ENCODE measurements around the gene RAF1.
"Not testable (repeated sequence)": the region's sequence is repeated elsewhere in the genome, so short reads cannot be mapped to it uniquely, and the experiment has no call there.

The RAF1 gene

DNA sequence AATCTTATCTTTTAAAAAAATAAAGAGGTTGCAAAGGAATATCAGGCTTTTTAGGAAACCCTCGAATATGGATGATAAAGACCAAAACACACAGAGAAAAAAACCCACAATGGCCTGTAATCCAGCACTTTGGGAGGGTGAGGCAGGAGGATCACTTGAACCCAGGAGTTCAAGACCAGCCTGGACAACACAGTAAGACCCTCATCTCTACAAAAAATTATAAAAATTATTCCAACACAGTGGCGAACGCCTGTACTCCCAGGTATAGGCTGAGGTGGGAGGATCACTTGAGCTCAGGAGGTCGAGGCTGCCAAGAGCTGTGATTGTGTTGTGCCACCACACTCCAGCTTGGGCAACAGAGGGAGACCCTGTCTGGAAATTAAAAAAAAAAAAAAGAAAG lies 30.8 kb downstream of the RAF1 start:
- DNase-seq, result no peak

DNA sequence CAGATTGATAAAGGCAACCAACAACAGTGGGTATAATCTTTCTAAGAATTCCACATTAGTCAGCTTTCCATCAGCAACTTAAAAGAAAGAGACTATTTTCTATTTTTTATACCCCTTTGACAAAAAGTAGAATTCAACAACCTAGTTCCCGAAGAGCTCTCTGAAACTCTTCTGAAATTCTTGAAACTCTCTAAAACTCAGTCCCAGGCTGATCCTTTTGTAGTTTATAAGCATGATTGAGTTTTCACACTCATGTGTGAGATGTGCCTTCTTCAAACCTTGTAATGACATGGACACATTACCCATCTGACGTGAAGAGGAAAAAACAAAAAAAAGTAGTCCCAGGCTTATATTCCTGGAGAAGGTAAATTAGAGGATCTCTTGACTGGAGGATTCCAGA lies 31.4 kb downstream of the RAF1 start:
- DNase-seq, result no peak

DNA sequence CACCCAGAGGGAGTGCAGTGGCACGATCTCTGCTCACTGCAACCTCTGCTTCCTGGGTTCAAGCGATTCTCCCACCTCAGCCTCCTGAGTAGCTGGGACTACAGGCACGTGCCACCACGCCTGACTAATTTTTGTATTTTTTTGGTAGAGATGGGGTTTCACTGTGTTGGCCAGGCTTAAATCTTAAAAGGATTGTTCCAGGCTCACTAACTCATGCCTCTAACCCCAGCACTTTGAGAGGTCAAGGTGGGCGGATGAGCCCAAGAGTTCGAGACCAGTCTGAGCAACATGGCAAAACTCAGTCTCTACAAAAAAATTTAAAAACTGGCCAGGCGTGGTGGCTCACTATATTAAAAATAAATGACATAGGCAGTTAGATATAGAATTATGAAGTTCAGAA lies 33.1 kb downstream of the RAF1 start:
- DNase-seq, result not testable (repeated sequence)

DNA sequence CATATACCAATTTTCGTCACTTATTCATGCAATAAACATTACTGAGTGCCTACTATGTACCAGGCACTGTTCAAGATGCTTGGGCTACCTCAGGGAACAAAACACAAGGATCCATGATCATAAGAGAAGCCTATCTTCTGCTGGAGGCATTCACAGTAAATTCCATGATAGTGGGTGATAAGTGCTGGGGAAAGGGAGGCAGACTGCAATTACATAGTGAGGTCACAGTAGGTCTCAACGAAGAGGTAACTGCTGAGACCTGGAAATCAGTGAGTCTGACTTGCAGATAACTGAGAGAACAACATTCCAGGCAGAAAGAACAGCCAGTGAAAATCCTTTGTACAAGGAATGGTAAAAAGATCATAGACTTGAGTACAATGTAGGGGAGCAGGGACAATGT lies 33.6 kb downstream of the RAF1 start:
- no peak for DNase-seq

DNA sequence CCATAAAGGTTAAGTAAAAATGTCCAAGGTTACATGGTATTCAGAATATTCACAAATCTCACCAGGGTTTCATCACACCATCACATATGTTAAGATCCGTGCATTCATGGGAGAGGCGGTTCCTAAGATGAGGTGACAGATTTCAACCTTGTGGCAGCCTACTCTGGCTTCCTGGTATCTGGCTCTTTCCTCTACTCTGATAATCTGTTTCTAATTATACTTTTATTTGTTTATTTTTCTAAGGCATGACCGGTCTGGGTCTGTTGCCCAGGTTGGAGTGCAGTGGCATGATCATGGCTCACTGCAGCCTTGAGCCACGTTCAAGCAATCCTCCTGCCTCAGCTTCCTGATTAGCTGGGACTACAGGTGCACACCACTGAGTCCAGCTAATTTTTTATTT lies 34.4 kb downstream of the RAF1 start:
- DNase-seq, result no peak

DNA sequence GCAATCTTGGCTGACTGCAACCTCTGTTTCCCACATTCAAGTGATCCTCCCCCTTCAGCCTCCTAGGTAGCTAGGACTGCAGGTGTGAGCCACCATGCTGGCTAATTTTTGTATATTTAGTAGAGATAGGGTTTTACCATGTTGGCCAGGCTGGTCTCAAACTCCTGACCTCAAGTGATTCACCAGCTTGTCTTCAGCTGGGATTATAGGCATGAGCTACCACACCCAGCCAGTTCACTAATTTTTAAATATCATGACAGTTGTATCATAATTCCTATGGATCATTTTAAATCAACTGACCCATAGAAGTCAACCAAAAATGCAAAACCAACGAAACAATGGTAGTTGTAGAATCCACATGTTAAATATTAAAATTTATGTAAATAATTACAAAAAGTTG lies 35.1 kb downstream of the RAF1 start:
- DNase-seq, result no peak

DNA sequence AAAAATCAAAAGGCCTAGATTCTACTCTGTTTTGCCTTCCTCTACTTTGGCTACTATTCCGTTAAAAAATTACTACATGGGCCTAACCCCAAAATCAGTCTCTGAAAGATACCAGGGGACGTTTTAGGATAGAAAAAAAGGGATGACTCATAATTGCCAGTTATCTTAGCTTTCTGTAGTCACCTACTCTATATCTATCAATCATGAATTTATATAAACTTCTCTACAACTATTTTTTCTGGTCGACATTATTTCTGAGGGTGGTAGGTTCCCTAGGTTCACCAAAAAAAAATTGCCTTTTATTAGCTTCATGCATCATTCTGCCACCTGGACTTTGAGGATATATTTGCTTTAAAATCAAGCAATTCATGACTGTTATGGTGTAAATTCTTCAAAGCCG lies 36.5 kb downstream of the RAF1 start:
- no peak for DNase-seq

DNA sequence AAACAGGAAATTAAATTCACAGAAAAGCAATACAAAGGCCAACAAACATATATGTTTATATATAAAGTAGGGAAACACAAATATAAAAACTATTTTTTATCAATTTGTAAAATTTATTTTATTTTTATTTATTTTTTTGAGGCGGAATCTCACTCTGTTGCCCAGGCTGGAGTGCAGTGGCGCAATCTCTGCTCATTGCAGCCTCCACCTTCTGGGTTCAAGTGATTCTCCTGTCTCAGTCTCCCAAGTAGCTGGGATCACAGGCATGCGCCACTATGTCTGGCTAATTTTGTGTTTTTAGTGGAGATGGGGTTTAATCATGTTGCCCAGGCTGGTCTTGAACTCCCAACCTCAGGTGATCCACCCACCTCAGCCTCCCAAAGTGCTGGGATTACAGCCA lies 39.0 kb downstream of the RAF1 start:
- not testable (repeated sequence) for DNase-seq

DNA sequence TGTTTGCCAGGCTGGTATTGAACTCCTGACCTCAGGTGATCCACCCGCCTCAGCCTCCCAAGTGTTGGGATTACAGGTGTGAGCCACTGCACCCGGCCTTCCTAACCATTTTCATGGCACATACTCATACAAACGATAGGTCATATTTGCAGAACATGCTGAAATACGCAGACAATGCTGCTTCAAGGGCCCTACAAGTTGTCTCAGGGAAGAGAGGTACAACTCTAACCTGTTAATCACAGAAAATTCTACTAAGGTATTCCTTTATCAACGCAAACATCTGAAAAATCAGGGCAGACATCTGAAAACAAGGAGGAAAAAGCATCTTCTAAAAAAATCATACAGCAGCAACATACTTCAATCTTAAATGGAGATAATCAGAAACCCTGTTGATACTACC lies 39.9 kb downstream of the RAF1 start:
- DNase-seq, result no peak

DNA sequence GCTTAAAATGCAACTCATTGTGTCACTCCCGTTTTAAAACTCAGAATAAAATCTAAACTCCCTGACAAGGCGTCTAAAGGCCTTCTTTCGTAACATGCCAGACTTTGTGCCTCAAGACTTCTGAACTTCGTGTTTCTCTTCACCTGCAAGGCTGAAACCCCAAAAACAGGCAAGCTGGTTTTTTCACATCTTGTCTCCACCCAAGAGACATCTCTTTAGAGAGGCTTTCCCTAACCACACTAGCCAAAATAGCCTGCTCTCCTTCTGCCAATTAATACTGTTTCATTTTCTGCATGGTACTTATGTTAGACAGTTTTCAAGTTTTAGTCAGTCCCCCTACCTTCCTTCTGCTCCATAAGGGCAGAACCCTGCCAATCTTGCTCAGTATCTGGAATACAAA lies 41.6 kb downstream of the RAF1 start:
- no peak for DNase-seq

DNA sequence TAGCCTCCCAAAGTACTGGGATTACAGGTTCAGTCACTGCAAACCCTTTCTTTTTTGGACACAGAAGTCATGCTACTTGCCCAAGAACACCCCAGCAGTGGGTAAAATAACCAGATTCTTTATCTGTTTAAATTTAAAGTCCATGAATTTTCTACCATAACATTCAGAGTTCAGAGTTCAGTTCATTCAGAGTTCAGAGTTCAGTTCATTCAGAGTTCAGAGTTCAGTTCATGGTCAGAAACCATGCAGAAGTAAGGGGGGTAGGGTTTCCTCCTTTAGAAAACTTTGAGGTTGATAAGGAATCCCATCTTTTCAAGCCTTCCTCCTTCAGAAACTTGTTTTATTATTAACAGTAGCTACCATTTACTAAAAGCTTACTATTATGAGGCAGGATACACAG lies 43.2 kb downstream of the RAF1 start:
- no peak for DNase-seq

DNA sequence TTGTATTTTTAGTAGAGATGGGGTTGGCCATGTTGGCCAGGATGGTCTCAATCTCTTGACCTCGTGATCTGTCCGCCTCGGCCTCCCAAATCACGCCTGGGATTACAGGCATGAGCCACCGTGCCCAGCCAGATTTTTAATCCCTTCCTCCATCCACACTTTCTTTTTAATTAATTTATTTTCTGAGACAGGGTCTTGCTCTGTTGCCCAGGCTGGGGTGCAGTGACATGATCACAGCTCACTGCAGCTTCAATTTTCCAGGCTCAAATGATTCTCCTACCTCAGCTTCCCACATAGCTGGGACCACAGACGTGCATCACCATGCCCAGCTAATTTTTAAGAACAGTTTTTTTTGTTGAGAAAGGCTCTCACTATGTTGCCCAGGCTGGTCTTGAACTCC lies 43.6 kb downstream of the RAF1 start:
- DNase-seq, result no peak

DNA sequence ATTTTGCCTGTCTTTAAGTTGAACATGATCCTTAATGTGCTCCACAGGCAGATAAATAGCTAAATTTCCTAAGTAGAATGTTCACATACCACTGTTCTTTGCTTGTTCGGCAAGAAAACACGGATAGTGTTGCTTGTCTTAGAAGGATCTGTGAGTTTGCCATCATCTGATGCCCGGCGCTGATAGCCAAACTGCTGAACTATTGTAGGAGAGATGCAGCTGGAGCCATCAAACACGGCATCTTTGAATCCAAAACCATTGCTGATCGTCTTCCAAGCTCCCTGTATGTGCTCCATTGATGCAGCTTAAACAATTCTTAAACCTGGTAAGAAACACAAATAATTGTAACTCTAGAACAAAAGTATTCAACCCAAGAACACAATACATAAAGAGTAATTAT lies 45.5 kb downstream of the RAF1 start:
- no peak for DNase-seq

DNA sequence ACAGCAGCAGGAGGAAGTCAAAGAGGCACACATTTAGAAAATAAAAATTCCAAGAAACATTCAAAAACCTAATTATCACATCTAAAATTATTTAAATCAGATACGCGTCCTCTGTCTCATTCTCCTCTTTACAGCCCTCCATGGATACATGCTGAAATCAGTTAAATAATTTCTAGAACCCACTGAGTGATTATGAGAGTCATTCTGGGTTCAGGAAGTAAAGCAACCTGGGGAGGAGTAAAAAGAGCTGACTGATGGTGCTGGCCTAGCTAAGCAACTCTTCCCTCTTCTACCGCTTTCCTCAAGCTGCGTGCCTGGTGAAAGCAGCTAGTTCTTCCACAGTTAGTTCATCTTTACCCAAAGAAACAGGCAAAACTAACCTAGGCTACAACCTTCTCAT lies 48.7 kb downstream of the RAF1 start:
- no peak for DNase-seq

DNA sequence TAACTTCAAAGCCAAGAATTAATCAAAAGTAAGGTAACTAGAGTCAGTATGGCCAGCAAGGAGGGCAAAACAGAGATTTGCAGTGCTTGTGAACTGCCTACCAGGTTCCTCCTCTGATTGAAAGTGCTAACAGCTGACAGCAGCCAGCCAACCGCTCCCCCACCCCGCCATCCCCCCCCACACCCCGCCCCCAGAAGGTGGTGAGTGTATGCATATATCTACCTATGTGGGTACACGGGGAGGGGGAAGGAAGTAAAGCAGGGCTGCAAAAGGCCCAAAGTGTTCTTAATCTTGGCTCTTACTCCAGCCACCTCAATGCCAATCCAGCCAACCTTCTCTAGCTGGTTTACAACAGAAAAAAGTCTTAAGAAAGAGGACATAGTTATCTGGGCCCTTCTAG lies 50.7 kb downstream of the RAF1 start:
- no peak for DNase-seq

DNA sequence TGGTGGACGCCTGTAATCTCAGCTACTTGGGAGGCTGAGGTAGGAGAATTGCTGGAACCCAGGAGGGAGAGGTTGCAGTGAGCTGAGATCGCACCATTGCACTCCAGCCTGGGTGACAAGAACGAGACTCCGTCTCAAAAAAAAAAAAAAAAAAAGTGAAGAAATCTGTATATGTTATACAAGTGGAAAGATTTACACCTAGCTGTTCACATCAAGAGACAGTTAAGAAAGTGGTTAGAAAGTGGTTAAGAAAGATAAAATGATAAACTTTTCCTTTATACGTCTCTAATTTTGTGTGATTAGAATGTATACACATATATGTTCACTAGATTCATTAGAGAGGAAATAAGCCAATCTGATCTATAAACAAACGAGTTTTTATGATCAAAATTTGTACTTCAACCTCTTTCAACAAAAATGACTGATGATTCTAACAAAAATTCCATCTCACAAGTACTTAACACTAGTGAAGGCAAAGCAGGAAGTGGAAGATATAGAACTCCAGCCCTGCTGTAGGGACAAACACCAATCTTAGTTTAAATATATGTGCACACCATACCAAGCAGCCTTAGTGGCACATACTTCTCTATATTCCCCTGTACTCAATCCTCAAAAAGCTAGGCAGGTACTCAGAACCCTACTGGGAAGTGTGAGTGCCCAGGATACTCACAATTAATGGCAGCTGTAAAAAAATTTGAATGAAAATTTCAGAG lies 51.2 kb downstream of the RAF1 start:
- DNase-seq, result no peak

DNA sequence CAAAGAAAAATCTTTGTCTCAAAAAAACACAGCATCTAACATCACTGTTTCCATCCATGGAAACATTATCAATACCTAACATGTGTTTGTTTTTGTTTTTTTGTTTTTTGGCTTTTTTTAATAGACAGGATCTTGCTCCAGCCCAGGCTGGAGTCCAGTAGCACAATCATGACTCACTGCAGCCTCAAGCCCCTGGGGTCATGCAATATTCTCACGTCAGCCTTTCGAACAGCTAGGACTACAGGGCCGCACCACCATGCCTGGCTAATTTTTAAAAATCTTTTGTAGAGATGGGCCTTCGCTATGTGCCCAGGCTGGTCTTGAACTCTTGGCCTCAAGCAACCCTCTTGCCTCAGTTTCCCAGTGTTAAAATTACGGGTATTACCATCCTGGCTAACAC lies 52.8 kb downstream of the RAF1 start:
- DNase-seq, result no peak

DNA sequence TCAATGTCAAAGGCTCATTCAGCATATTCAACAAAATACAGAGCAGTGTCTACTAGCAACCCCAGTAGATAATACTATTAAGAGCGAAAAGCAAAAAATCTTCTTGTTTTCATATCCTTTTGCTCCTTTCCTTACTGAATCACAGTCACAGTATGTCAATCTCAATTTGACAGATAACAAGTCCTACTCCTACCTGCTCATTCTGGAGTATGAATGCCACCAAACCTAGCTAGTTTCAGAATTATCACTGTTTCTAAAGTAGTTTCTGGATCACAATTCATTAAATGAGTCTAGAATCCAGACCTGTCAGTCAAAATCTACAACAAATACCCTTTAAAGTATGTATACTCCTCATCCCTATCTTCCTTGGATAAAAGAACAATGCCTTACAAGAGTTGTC lies 55.5 kb downstream of the RAF1 start:
- no peak for DNase-seq

DNA sequence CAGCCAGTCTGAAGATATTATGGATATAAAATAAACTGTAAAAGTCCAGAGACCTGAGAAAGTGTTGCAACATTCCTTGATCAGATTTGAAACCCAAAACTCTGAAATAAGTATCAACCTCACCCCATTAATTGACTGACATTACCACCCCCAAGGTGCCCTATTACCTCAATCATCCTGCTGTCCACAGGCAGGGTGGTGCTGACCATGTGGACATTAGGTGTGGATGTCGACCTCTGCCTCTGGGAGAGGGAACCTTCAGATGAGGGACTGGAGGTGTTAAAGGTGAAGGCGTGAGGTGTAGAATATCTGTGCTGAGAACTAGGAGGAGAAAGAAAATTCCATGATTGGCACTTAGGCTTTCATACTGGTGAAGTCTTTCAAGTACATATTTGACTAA lies 59.9 kb downstream of the RAF1 start:
- DNase-seq, result no peak

DNA sequence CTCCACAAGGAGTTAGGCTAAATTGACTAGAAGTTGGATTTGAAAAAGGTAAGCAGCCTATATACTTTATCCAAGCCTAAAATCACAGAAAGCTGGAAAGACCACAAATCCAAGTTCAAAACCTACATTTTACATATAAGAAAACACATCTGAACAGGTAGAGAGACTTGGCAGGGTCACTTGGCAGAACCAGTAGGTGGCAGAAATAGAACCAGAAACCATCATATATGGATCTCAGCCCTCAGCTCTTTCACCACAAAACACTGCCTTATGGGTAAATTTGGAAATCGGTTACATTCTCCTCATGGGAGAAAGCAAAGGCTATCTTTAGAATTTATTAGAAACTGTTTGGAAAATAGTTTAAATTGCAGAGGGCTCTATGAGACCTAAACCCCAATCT lies 62.8 kb downstream of the RAF1 start:
- DNase-seq, result no peak

DNA sequence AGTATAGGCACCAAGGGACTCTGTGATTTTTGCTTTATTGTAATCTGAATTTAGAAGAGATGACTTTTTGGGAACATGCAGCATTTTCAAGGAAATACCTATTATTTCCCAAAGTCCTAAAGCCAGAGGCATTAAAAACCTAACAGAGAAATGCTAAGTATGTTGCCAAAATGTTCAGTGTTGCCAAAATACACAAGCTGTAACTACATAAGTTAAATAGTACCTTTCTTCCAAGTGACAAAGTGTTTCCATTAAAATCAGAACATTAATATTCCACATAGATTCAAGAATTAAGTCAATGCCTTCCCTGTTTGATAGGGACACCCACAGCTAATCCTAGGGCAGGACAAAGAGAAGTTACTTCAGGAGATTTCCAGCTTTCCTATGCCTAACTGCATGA lies 65.0 kb downstream of the RAF1 start:
- no peak for DNase-seq

DNA sequence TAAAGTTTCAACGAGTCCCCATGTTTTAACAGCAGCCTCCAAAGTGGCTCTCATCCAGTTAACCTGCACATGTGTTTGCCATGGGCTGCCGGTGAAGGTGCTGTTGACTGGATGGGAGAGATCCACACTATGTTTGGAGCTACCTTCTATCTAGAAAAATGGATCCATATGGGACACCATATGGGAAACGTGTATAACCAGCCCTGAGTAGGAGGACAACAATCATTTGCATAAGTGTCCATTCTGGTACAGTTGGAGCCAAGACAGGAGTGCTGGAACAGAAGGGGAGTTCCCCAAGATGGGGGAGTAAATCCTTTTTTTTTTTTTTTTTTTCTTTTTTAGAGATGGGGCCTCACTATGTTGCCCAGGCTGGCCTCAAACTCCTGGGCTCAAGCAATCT lies 70.4 kb downstream of the RAF1 start:
- no peak for DNase-seq

DNA sequence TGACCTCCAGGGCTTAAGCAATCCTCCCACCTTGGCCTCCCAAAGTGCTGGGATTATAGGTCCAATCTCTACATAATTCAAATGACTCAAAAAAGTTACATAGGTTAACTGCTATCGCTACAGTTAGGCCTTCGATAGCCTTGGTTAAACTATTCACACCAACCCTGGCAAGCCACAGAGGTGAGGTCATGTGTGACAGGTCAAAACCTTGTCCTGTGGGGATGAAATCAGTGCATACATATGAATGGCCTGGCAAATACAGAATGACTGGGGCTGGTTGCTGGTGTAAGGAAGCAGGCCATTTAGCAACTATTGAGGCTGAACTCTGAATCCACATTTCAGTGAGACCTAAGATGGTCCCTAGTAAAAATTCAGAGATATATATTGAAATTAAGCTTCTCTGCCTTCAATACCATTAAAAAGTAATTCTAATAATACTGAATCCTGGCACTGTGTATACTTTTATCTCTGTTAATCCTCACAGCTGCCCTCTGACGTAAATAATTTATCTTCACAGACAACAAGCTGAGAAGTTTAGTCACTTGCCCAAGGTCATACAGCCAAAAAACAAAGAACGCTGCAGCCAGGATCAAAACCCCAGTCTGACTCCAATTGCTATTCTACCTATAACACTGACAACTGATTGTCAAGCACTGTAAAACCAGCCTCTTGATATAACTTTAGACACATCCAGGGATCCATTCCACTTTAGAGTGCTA lies 71.8 kb downstream of the RAF1 start:
- no peak for DNase-seq

DNA sequence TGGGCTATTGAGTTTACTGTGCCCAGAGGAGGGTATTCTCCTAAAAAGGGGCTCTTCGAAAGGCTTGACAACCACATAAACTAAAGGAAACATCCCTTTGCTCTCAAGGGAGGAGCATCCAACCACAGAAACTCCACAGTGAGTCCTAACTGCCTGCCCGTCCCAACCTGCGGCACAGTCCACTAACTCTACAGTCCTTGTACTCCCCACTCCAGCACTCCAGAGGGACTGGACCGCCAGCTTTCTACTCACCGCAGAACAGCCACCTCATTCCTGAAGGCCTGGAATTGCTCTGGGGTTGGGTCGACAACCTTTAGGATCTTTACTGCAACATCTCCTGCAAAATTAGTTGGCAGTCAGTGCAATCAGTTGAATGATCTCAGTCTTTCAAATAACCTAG lies 72.5 kb downstream of the RAF1 start:
- no peak for DNase-seq

DNA sequence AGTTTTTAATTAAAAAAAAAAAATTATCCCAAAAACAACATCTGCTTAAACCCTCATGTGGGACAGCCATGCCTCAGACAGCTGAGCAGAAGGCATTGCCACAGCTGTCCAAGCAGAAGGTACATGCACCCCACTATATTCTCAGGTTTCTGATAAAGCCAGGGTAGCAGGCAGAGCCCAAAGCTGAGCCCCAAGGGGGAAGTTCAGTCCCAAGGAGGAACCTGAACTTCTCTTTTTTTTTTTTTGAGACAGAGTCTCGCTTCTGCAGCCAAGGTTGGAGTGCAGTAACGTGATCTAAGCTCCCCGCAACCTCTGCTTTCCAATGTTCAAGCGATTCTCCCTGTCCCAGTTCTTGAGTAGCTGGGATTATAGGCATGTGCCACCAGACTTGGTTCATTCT lies 73.8 kb downstream of the RAF1 start:
- DNase-seq, result no peak
